Sigmoid colon (tissue), 7 donors: ENCODE data around the gene ACACA. TPM values are rescaled to one million over a fixed set of nuclear protein-coding genes. Genes with fewer than 3 reads are reported as not detected.

Experiments
- DNase-seq: peaks from one replicate; pipeline ENCODE4 v3.0.0-alpha.2; 2019
- H3K27ac ChIP-seq, 4 donors: fragments of 200-600 bp; sonication (generic); one replicate each; pipeline ENCODE4 v1.5.1; 2016 to 2019; ENCODE audit warnings: mild to moderate bottlenecking in 1 of 4
- H3K27me3 ChIP-seq, 3 donors: fragments of 200-600 bp; sonication (generic); one replicate each; pipeline ENCODE4 v1.5.1; 2019; ENCODE audit warnings: mild to moderate bottlenecking in 1 of 3
- H3K36me3 ChIP-seq, 4 donors: fragments of 200-600 bp; sonication (generic); one replicate each; pipeline ENCODE4 v1.5.1; 2016 to 2019
- H3K4me1 ChIP-seq, 4 donors: fragments of 200-600 bp; sonication (generic); one replicate each; pipeline ENCODE4 v1.5.1; 2017 to 2019
- H3K4me3 ChIP-seq, 4 donors: fragments of 200-600 bp; sonication (generic); one replicate each; pipeline ENCODE4 v1.5.1; 2017 to 2019; ENCODE audit warnings: mild to moderate bottlenecking in 2 of 4, moderate library complexity in 1 of 4
- H3K9me3 ChIP-seq, 4 donors: fragments of 200-600 bp in 3 of 4; sonication (generic) in 3 of 4; one replicate each; pipeline versions ENCODE4 v1.5.1 to v1.6.1; 2013 to 2019
- CTCF ChIP-seq, 4 experiments: fragments of 450-650 bp in 3 of 4; fragments of 200-600 bp in 1 of 4; IDR thresholded peaks; one replicate each; pipeline ENCODE4 v1.5.1; 2016 to 2019; ENCODE audit warnings: antibody characterized with exemption in 4 of 4, mild to moderate bottlenecking in 3 of 4, moderate library complexity in 2 of 4
- EP300 ChIP-seq, 4 donors: sonication (generic); formaldehyde crosslinking; IDR thresholded peaks; one replicate each; pipeline ENCODE4 v1.6.1; 2017; ENCODE audit warnings: antibody characterized with exemption in 4 of 4
- POLR2A ChIP-seq, 2 donors: fragments of 450-650 bp; IDR thresholded peaks; one replicate each; pipeline ENCODE4 v1.6.1; 2016; ENCODE audit warnings: antibody characterized with exemption in 2 of 2, mild to moderate bottlenecking in 2 of 2, moderate library complexity in 2 of 2
- POLR2AphosphoS5 ChIP-seq, 4 donors: sonication (generic); formaldehyde crosslinking; IDR thresholded peaks; one replicate each; pipeline ENCODE4 v1.6.1; 2017; ENCODE audit warnings: antibody characterized with exemption in 4 of 4
- WGBS, 2 donors: extraction: QIAGEN DNeasy Blood & Tissue Kit; methylation state at CpG; one replicate each; pipeline ENCODE4 v1.1.7; 2013; 5-methylcytosine and 5-hydroxymethylcytosine counted together
- intact Hi-C: fragments of 100-400 bp; cut with DNase I; formaldehyde crosslinking; loops from one replicate; pipeline ENCODE4 v1.15.1; 2023
- polyA plus RNA-seq, 3 donors: library from polyadenylated mRNA; stranded (reverse); fragments of 200-250 nt; gene quantifications; one replicate each; pipeline ENCODE4 v1.2.3, GENCODE V29; 2013
- total RNA-seq, 4 donors: library from RNA; depleted of rRNA; stranded (reverse); fragments of >200 nt; gene quantifications; one replicate each; pipeline ENCODE4 v1.1.0, GENCODE V29; 2016
- donor health status: healthy with polysubstance abuse.
- donor health status: Bipolar disorder and iron deficiency.
- donor health status: healthy.

The ACACA gene
- total and polyA plus RNA-seq, 7 donors = 10.8 to 38.9 (median 27.6) TPM

- Histone ChIP-seq H3K4me1 (peaks cover 0 to 17% (median 15%) of the 10 kb centered on the region in 4 donors), H3K9me3 (no peaks in the 10 kb centered on the region), H3K36me3 (no peaks in the 10 kb centered on the region), H3K27ac (no peak overlapping the region), H3K27me3 (no peaks in the 10 kb centered on the region), H3K4me3 (no peak overlapping the region)
- no peak for DNase-seq
- TF ChIP-seq EP300 (IDR thresholded peaks at IDR 0.05) (no peak), POLR2AphosphoS5 (IDR thresholded peaks at IDR 0.05) (no peak), CTCF (IDR thresholded peaks at IDR 0.05) (no peak), POLR2A (IDR thresholded peaks at IDR 0.05) (no peak)
- 82 to 92% methylated on average over 6 of the region's 6 CpGs for WGBS, 2 donors
- intact Hi-C loops = no loop called here
Measured at GRCh38 chr17:37391146-37391545, 15.5 kb downstream of the ACACA start.

- no peak for TF ChIP-seq EP300 (IDR thresholded peaks at IDR 0.05)
- TF ChIP-seq POLR2A (IDR thresholded peaks at IDR 0.05) = no peak
- TF ChIP-seq CTCF (IDR thresholded peaks at IDR 0.05) = no peak
- no peak for TF ChIP-seq POLR2AphosphoS5 (IDR thresholded peaks at IDR 0.05)
- H3K4me1 ChIP-seq = peaks cover 0 to 17% (median 15%) of the 10 kb centered on the region in 4 donors
- H3K36me3 ChIP-seq = no peaks in the 10 kb centered on the region
- 25 to 71% methylated on average over 4 of the region's 4 CpGs for WGBS, 2 donors
- no peaks in the 10 kb centered on the region for H3K9me3 ChIP-seq
- no peak overlapping the region for H3K4me3 ChIP-seq
- H3K27ac ChIP-seq = no peak overlapping the region
- no peaks in the 10 kb centered on the region for H3K27me3 ChIP-seq
- no peak for DNase-seq
- intact Hi-C loops = no loop called here
Measured at GRCh38 chr17:37389160-37389559, 17.5 kb downstream of the ACACA start.

- H3K27me3 ChIP-seq = no peaks in the 10 kb centered on the region
- no peak overlapping the region for H3K27ac ChIP-seq
- H3K36me3 ChIP-seq = no peaks in the 10 kb centered on the region
- peaks cover 0 to 17% (median 15%) of the 10 kb centered on the region in 4 donors for H3K4me1 ChIP-seq
- no peak overlapping the region for H3K4me3 ChIP-seq
- intact Hi-C loops = no loop called here
- TF ChIP-seq EP300 (IDR thresholded peaks at IDR 0.05) (no peak), CTCF (IDR thresholded peaks at IDR 0.05) (no peak), POLR2AphosphoS5 (IDR thresholded peaks at IDR 0.05) (no peak), POLR2A (IDR thresholded peaks at IDR 0.05) (no peak)
- DNase-seq = no peak
- H3K9me3 ChIP-seq = no peaks in the 10 kb centered on the region
- 91 to 95% methylated on average over 3 of the region's 3 CpGs for WGBS, 2 donors
Measured at GRCh38 chr17:37388266-37388665, 18.4 kb downstream of the ACACA start.

GRCh38 chr17:37386462-37386861, 20.2 kb downstream of the ACACA start:
- no peaks in the 10 kb centered on the region for H3K9me3 ChIP-seq
- H3K4me3 ChIP-seq = no peak overlapping the region
- no peak for DNase-seq
- intact Hi-C loops = no loop called here
- no peak overlapping the region for H3K27ac ChIP-seq
- no peaks in the 10 kb centered on the region for H3K27me3 ChIP-seq
- TF ChIP-seq POLR2AphosphoS5 (IDR thresholded peaks at IDR 0.05) (no peak), EP300 (IDR thresholded peaks at IDR 0.05) (no peak), POLR2A (IDR thresholded peaks at IDR 0.05) (no peak), CTCF (IDR thresholded peaks at IDR 0.05) (no peak)
- no peaks in the 10 kb centered on the region for H3K36me3 ChIP-seq
- peaks cover 0 to 7% (median 6%) of the 10 kb centered on the region in 4 donors for H3K4me1 ChIP-seq
- 77 to 91% methylated on average over 5 of the region's 5 CpGs for WGBS, 2 donors

GRCh38 chr17:37385474-37385990, 21.1 kb downstream of the ACACA start:
- intact Hi-C loops = no loop called here
- DNase-seq = no peak
- H3K27me3 ChIP-seq = no peaks in the 10 kb centered on the region
- H3K36me3 ChIP-seq = no peaks in the 10 kb centered on the region
- no peak overlapping the region for H3K27ac ChIP-seq
- H3K4me1 ChIP-seq = no peaks in the 10 kb centered on the region
- TF ChIP-seq CTCF (IDR thresholded peaks at IDR 0.05) (no peak), POLR2A (IDR thresholded peaks at IDR 0.05) (no peak), POLR2AphosphoS5 (IDR thresholded peaks at IDR 0.05) (no peak)
- no peak overlapping the region for H3K4me3 ChIP-seq
- no peaks in the 10 kb centered on the region for H3K9me3 ChIP-seq
